GM12878 (cell line): ENCODE measurements around the gene KIF6. TPM values are rescaled to one million over a fixed set of nuclear protein-coding genes. Genes with fewer than 3 reads are reported as not detected.

ENCODE experiments used
- ATAC-seq: fragments of 200-7000 bp; cut with Tn5 transposase; 3 replicates; pipeline ENCODE4 v1.9.1; 2020; ENCODE audit warnings: mild to moderate bottlenecking, moderate library complexity
- BruUV-seq: library from RNA; stranded (reverse); fragments of 400-500 nt; replicated peaks from 2 replicates; lab custom pipeline; 2021; lab: Mats Ljungman, UMichigan
- CTCF ChIA-PET: fragments of 300-600 bp; sonication (Branson Sonifier 250); formaldehyde crosslinking; extraction: SDS; loops from one replicate; lab custom pipeline; 2021; ENCODE audit warnings: inconsistent platforms; lab: Yijun Ruan, JAX
- POLR2A ChIA-PET: fragments of 350-600 bp; formaldehyde crosslinking; extraction: SDS; loops from one replicate; lab custom pipeline; 2021; ENCODE audit warnings: inconsistent platforms; lab: Charles Lee
- RAD21 ChIA-PET: fragments of 300-600 bp; sonication (Branson Sonifier 250); formaldehyde crosslinking; loops from one replicate; lab custom pipeline; 2023; ENCODE audit warnings: antibody characterized with exemption; ENCODE audit not compliant: unreplicated experiment; lab: Charles Lee
- SMC1A ChIA-PET: fragments of 300-600 bp; sonication (Branson Sonifier 250); formaldehyde crosslinking; loops from one replicate; lab custom pipeline; 2023; ENCODE audit not compliant: unreplicated experiment, uncharacterized antibody; lab: Charles Lee
- DNase-seq: peaks from one replicate; pipeline ENCODE4 v3.0.0-alpha.2; 2011; ENCODE audit warnings: low read depth, low spot score
- FAIRE-seq: peaks from 3 replicates; lab custom pipeline; 2011; peaks lifted over from hg19 to GRCh38; lab: Jason Lieb, UNC
- H2AFZ ChIP-seq: 2 replicates; pipeline ENCODE4 v1.6.0; 2011; ENCODE audit warnings: low read depth, low read length, control low read depth; ENCODE audit not compliant: control insufficient read depth
- H3K27ac ChIP-seq: 2 replicates; pipeline ENCODE4 v1.5.1; 2011; ENCODE audit warnings: control low read depth; ENCODE audit not compliant: control insufficient read depth, insufficient read depth
- H3K27me3 ChIP-seq, 2 experiments: replicated peaks in 1 of 2; 2 replicates each; pipeline versions ENCODE4 v1.6.0 to v1.6.1; 2011; ENCODE audit warnings: low read length in 1 of 2; ENCODE audit not compliant: control insufficient read depth in 2 of 2, insufficient read depth in 2 of 2
- H3K36me3 ChIP-seq, 2 experiments: 2 replicates each; pipeline ENCODE4 v1.5.1; 2011; ENCODE audit warnings: low read length in 1 of 2; ENCODE audit not compliant: control insufficient read depth in 2 of 2, insufficient read depth in 2 of 2
- H3K4me1 ChIP-seq: 2 replicates; pipeline ENCODE4 v1.6.1; 2011; ENCODE audit warnings: mild to moderate bottlenecking, low read length, moderate library complexity, mixed read lengths; ENCODE audit not compliant: control insufficient read depth, insufficient read depth
- H3K4me2 ChIP-seq: 2 replicates; pipeline ENCODE4 v1.6.0; 2011; ENCODE audit warnings: control low read depth; ENCODE audit not compliant: control insufficient read depth, insufficient read depth
- H3K4me3 ChIP-seq: fragments of 200-600 bp; sonication (generic); 2 replicates; pipeline ENCODE4 v1.5.1; 2016
- H3K79me2 ChIP-seq: 2 replicates; pipeline ENCODE4 v1.6.0; 2011; ENCODE audit warnings: low read length; ENCODE audit not compliant: control insufficient read depth, insufficient read depth
- H3K9ac ChIP-seq: 2 replicates; pipeline ENCODE4 v1.8.0; 2011; ENCODE audit warnings: low read length, control low read depth, mixed read lengths; ENCODE audit not compliant: control insufficient read depth, insufficient read depth
- H3K9me3 ChIP-seq: replicated peaks from 3 replicates; pipeline ENCODE4 v1.5.1; 2011; ENCODE audit warnings: mild to moderate bottlenecking, low read length; ENCODE audit not compliant: control insufficient read depth, insufficient read depth
- H4K20me1 ChIP-seq: 2 replicates; pipeline ENCODE4 v1.6.0; 2011; ENCODE audit not compliant: control insufficient read depth, insufficient read depth
- HDAC6 ChIP-seq: fragments of 200-600 bp; sonication (generic); IDR thresholded peaks from one replicate; pipeline ENCODE4 v1.8.0; 2017; ENCODE audit warnings: antibody characterized with exemption; ENCODE audit not compliant: unreplicated experiment
- KDM1A ChIP-seq: fragments of 200-600 bp; sonication (generic); IDR thresholded peaks from 2 replicates; pipeline ENCODE4 v1.6.1; 2016; ENCODE audit warnings: borderline replicate concordance
- PAX5 ChIP-seq: IDR thresholded peaks from 2 replicates; pipeline ENCODE4 v1.6.1; 2011; ENCODE audit warnings: low read depth, low read length, borderline replicate concordance
- SP1 ChIP-seq: IDR thresholded peaks from one replicate; pipeline ENCODE4 v1.6.1; 2011; ENCODE audit warnings: low read depth, low read length
- WGBS: methylation state at CpG from one replicate; pipeline ENCODE4 v1.1.6; 2016; ENCODE audit warnings: low lambda C conversion rate; ENCODE audit not compliant: insufficient replicate concordance, insufficient coverage; ENCODE audit errors: missing lambda C conversion rate; 5-methylcytosine and 5-hydroxymethylcytosine counted together
- in situ Hi-C: fragments of 300-500 bp; cut with MboI; formaldehyde crosslinking; loops from 9 replicates; pipeline ENCODE4 v1.14.3; 2018; ENCODE audit warnings: mixed read lengths
- intact Hi-C: fragments of 100-400 bp; cut with micrococcal nuclease; formaldehyde crosslinking; loops from one replicate; pipeline ENCODE4 v1.14.2; 2022; ENCODE audit not compliant: unreplicated experiment
- polyA plus RNA-seq, 11 experiments: library from polyadenylated mRNA; depleted of rRNA in 4 of 11; unstranded in 6 of 11; stranded (reverse) in 5 of 11; fragments of >200 nt; fragmentation: Nextera tagmentation in 4 of 11; fragmentation: Illumina TruSeq in 1 of 11; extraction: Ambion mirVana in 4 of 11; extraction: Trizol in 1 of 11; gene quantifications; 1 replicate in 1 of 11; 2 replicates in 10 of 11; pipeline versions ENCODE4 v1.2.1 to v1.2.3, GENCODE V29; 2011 to 2016; ENCODE audit warnings: inconsistent platforms in 2 of 11, missing spikeins in 2 of 11, low read depth in 1 of 11
- total RNA-seq, 4 experiments: library from RNA; depleted of rRNA in 3 of 4; stranded (reverse); fragments of >200 nt in 3 of 4; fragmentation: Illumina TruSeq in 1 of 4; extraction: Trizol in 1 of 4; gene quantifications; 2 replicates each; pipeline versions ENCODE4 v1.2.1 to v1.2.3, GENCODE V29; 2013 to 2021
- TF ChIP-seq, protein P1 (sequence below): fragments of 450-650 bp; IDR thresholded peaks from 2 replicates; pipeline ENCODE4 v1.6.1; 2016; ENCODE audit warnings: mild to moderate bottlenecking
- TF ChIP-seq, protein P2 (sequence below): IDR thresholded peaks from 2 replicates; pipeline ENCODE4 v1.6.1; 2012; ENCODE audit warnings: low read depth, low read length, improper control_type of control experiment
- TF ChIP-seq, protein P3 (sequence below): fragments of 450-650 bp; IDR thresholded peaks from 2 replicates; pipeline ENCODE4 v1.6.1; 2014; ENCODE audit warnings: mild to moderate bottlenecking
- TF ChIP-seq, protein P4 (sequence below): IDR thresholded peaks from 2 replicates; pipeline ENCODE4 v1.6.1; 2012; ENCODE audit warnings: improper control_type of control experiment, low read depth, low read length; ENCODE audit not compliant: insufficient replicate concordance

KIF6 gene
- total and polyA plus RNA-seq, 10 of the 15 experiments (the other 5 are each of a cell fraction or from before 2014, with no cell fraction given), result 0.09 to 1.0 (median 0.28) TPM

DNA sequence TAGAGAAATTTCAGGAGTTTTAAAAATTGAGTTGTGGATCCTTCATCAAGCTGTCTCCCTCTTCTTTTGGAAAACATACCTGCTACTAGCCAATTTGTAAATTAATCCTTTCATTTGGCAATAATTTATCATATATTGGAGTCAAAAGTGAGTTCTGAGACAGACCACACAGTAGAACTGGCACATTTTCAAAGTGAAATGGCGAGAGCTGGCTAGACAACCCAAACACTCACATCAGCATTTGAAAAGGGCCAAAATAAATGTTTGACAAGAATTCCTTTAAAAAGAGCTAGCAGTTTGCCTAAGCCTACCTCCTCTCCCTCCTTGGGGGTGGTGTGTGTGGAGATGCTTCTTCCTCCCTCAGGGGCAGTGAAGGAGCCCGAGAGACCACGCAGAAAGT, 354.8 kb downstream of the KIF6 start:
- CTCF ChIA-PET, result interaction anchor here (0.8 to 1.5 kb wide), 4 partner anchors 8 to 537 kb away, joined by 3 to 5 read pairs (median 4); no protein-coding TSS in a partner anchor
- intact Hi-C loops (no loop called here), in situ Hi-C loops (no loop called here)
- H3K4me2 ChIP-seq, result no peak overlapping the region
- ATAC-seq, result no peak
- no peaks in the 10 kb centered on the region for H4K20me1 ChIP-seq
- no peaks in the 10 kb centered on the region for H3K4me1 ChIP-seq
- H3K27ac ChIP-seq, result no peak overlapping the region
- RAD21 ChIA-PET, result interaction anchor here (1.0 kb wide), 1 partner anchor 8 kb away, joined by 5 read pairs; no protein-coding TSS in a partner anchor
- H3K36me3 ChIP-seq, result no peaks in the 10 kb centered on the region
- no TSS peak for BruUV-seq
- POLR2A ChIA-PET, result no interaction called here
- no peaks in the 10 kb centered on the region for H3K27me3 ChIP-seq
- SMC1A ChIA-PET, result interaction anchor here (0.9 to 1.1 kb wide), 4 partner anchors 9 to 523 kb away, joined by 3 to 6 read pairs (median 4); no protein-coding TSS in a partner anchor
- no peak overlapping the region for H3K9ac ChIP-seq
- WGBS, result 42% methylated on average over 3 of the region's 3 CpGs
- H3K9me3 ChIP-seq, result no peaks in the 10 kb centered on the region
- H3K79me2 ChIP-seq, result no peaks in the 10 kb centered on the region
- no peak for FAIRE-seq
- no peak overlapping the region for H2AFZ ChIP-seq
- H3K4me3 ChIP-seq, result no peak overlapping the region
- TF ChIP-seq, protein P1, sequence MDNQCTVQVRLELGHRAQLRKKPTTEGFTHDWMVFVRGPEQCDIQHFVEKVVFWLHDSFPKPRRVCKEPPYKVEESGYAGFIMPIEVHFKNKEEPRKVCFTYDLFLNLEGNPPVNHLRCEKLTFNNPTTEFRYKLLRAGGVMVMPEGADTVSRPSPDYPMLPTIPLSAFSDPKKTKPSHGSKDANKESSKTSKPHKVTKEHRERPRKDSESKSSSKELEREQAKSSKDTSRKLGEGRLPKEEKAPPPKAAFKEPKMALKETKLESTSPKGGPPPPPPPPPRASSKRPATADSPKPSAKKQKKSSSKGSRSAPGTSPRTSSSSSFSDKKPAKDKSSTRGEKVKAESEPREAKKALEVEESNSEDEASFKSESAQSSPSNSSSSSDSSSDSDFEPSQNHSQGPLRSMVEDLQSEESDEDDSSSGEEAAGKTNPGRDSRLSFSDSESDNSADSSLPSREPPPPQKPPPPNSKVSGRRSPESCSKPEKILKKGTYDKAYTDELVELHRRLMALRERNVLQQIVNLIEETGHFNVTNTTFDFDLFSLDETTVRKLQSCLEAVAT, result no peak
- TF ChIP-seq SP1 (no peak), PAX5 (no peak), HDAC6 (no peak), KDM1A (no peak)
- TF ChIP-seq, protein P2, sequence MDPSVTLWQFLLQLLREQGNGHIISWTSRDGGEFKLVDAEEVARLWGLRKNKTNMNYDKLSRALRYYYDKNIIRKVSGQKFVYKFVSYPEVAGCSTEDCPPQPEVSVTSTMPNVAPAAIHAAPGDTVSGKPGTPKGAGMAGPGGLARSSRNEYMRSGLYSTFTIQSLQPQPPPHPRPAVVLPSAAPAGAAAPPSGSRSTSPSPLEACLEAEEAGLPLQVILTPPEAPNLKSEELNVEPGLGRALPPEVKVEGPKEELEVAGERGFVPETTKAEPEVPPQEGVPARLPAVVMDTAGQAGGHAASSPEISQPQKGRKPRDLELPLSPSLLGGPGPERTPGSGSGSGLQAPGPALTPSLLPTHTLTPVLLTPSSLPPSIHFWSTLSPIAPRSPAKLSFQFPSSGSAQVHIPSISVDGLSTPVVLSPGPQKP, result no peak
- TF ChIP-seq, protein P3, sequence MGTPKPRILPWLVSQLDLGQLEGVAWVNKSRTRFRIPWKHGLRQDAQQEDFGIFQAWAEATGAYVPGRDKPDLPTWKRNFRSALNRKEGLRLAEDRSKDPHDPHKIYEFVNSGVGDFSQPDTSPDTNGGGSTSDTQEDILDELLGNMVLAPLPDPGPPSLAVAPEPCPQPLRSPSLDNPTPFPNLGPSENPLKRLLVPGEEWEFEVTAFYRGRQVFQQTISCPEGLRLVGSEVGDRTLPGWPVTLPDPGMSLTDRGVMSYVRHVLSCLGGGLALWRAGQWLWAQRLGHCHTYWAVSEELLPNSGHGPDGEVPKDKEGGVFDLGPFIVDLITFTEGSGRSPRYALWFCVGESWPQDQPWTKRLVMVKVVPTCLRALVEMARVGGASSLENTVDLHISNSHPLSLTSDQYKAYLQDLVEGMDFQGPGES, result no peak
- TF ChIP-seq, protein P4, sequence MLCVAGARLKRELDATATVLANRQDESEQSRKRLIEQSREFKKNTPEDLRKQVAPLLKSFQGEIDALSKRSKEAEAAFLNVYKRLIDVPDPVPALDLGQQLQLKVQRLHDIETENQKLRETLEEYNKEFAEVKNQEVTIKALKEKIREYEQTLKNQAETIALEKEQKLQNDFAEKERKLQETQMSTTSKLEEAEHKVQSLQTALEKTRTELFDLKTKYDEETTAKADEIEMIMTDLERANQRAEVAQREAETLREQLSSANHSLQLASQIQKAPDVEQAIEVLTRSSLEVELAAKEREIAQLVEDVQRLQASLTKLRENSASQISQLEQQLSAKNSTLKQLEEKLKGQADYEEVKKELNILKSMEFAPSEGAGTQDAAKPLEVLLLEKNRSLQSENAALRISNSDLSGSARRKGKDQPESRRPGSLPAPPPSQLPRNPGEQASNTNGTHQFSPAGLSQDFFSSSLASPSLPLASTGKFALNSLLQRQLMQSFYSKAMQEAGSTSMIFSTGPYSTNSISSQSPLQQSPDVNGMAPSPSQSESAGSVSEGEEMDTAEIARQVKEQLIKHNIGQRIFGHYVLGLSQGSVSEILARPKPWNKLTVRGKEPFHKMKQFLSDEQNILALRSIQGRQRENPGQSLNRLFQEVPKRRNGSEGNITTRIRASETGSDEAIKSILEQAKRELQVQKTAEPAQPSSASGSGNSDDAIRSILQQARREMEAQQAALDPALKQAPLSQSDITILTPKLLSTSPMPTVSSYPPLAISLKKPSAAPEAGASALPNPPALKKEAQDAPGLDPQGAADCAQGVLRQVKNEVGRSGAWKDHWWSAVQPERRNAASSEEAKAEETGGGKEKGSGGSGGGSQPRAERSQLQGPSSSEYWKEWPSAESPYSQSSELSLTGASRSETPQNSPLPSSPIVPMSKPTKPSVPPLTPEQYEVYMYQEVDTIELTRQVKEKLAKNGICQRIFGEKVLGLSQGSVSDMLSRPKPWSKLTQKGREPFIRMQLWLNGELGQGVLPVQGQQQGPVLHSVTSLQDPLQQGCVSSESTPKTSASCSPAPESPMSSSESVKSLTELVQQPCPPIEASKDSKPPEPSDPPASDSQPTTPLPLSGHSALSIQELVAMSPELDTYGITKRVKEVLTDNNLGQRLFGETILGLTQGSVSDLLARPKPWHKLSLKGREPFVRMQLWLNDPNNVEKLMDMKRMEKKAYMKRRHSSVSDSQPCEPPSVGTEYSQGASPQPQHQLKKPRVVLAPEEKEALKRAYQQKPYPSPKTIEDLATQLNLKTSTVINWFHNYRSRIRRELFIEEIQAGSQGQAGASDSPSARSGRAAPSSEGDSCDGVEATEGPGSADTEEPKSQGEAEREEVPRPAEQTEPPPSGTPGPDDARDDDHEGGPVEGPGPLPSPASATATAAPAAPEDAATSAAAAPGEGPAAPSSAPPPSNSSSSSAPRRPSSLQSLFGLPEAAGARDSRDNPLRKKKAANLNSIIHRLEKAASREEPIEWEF, result no peak
- no peak for DNase-seq
